Choroid plexus epithelial cell (primary cell): ENCODE data around the gene RBMS1.
A peak's percentile ranks its signal among the peaks of the same experiment; 100 is the strongest.

Experiments
- DNase-seq: peaks from one replicate; pipeline ENCODE4 v3.0.0-alpha.2; 2010; ENCODE audit warnings: low read depth
- H3K4me3 ChIP-seq: 2 replicates; pipeline ENCODE4 v1.5.1; 2011; ENCODE audit warnings: low read depth, mild to moderate bottlenecking, control low read depth, low read length, moderate library complexity
- CTCF ChIP-seq: conservative IDR thresholded peaks from 2 replicates; pipeline ENCODE4 v1.5.1; 2011; ENCODE audit warnings: low read depth, mild to moderate bottlenecking, control low read depth, inconsistent platforms, low read length, moderate library complexity

The RBMS1 gene

GRCh38 chr2:160292225-160292624, 201.4 kb downstream of the RBMS1 start:
- no peak overlapping the region for H3K4me3 ChIP-seq
- peak; percentile 48 for TF ChIP-seq CTCF
- peak; percentile 72 for DNase-seq

- DNase-seq, result no peak
- peak; percentile 37 for TF ChIP-seq CTCF
- H3K4me3 ChIP-seq, result no peak overlapping the region
Measured at GRCh38 chr2:160291382-160291781, 202.2 kb downstream of the RBMS1 start.

GRCh38 chr2:160290598-160290997, 203.0 kb downstream of the RBMS1 start:
- H3K4me3 ChIP-seq, result no peak overlapping the region
- no peak for DNase-seq
- TF ChIP-seq CTCF, result no peak

GRCh38 chr2:160289831-160290230, 203.8 kb downstream of the RBMS1 start:
- TF ChIP-seq CTCF, result no peak
- H3K4me3 ChIP-seq, result no peak overlapping the region
- DNase-seq, result peak; percentile 62

- TF ChIP-seq CTCF, result no peak
- no peak for DNase-seq
- H3K4me3 ChIP-seq, result no peak overlapping the region
Measured at GRCh38 chr2:160289126-160289525, 204.5 kb downstream of the RBMS1 start.

GRCh38 chr2:160288324-160288723, 205.3 kb downstream of the RBMS1 start:
- DNase-seq, result no peak
- no peak overlapping the region for H3K4me3 ChIP-seq
- TF ChIP-seq CTCF, result no peak

- TF ChIP-seq CTCF, result no peak
- DNase-seq, result peak; percentile 55
- H3K4me3 ChIP-seq, result no peak overlapping the region
Measured at GRCh38 chr2:160287476-160287875, 206.1 kb downstream of the RBMS1 start.
